ENCODE measurements around the gene DSN1.

DNA sequence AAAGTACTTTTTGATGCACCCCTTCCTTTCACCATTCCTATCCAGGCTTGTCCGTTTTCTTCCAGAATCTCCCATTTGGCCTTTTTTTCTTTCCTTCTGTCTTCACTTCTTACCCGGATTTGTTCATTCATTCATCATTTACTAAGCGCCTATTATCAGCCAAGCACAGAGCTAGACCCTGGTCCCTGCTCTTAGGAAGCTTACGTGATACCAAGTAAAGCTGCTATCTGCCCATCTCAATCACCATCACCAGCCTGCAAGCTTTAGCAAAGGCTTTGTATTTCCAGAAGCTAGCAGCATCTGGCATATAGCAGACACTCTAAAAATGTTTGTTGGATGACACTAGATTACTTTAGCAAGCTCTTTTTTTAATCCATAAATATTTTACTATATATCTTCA, 32.5 kb downstream of the DSN1 start:
- TF ChIP-seq, protein P1, sequence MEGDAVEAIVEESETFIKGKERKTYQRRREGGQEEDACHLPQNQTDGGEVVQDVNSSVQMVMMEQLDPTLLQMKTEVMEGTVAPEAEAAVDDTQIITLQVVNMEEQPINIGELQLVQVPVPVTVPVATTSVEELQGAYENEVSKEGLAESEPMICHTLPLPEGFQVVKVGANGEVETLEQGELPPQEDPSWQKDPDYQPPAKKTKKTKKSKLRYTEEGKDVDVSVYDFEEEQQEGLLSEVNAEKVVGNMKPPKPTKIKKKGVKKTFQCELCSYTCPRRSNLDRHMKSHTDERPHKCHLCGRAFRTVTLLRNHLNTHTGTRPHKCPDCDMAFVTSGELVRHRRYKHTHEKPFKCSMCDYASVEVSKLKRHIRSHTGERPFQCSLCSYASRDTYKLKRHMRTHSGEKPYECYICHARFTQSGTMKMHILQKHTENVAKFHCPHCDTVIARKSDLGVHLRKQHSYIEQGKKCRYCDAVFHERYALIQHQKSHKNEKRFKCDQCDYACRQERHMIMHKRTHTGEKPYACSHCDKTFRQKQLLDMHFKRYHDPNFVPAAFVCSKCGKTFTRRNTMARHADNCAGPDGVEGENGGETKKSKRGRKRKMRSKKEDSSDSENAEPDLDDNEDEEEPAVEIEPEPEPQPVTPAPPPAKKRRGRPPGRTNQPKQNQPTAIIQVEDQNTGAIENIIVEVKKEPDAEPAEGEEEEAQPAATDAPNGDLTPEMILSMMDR (IDR thresholded peaks at IDR 0.05; ENCODE audit: low read depth, low read length, missing input control) = no peak
- TF ChIP-seq RXRA (IDR thresholded peaks at IDR 0.05) = no peak
